ENCODE measurements around the gene COL6A2.

DNA sequence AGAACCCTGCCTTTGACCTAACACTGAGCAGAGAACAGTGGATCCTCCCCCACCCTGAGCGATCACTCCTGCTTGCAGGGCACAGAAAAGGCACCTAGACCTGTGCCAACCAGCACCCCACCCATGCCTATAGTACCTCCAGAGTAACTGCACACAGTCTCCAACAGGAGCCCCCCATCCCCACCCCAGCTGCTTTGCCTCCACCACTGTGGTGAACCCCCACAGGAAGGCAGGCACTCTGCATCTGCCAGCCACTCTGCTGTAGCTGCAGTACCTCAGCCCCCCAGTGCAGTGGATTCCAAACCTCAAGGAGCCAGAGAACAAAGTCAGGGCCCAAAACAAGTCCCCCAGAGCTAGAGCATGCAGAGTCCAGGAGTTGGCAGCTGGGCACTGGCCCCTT is 75.7 kb downstream of the COL6A2 start:
- TF ChIP-seq, protein P1, sequence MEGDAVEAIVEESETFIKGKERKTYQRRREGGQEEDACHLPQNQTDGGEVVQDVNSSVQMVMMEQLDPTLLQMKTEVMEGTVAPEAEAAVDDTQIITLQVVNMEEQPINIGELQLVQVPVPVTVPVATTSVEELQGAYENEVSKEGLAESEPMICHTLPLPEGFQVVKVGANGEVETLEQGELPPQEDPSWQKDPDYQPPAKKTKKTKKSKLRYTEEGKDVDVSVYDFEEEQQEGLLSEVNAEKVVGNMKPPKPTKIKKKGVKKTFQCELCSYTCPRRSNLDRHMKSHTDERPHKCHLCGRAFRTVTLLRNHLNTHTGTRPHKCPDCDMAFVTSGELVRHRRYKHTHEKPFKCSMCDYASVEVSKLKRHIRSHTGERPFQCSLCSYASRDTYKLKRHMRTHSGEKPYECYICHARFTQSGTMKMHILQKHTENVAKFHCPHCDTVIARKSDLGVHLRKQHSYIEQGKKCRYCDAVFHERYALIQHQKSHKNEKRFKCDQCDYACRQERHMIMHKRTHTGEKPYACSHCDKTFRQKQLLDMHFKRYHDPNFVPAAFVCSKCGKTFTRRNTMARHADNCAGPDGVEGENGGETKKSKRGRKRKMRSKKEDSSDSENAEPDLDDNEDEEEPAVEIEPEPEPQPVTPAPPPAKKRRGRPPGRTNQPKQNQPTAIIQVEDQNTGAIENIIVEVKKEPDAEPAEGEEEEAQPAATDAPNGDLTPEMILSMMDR (IDR thresholded peaks at IDR 0.05 in 8 of 11, conservative IDR thresholded peaks at IDR 0.05 in 3 of 11): no peak
- no peak for TF ChIP-seq POLR2AphosphoS5 (IDR thresholded peaks at IDR 0.05)

Data from spleen (tissue), 7 donors.